NT2/D1 (cell line): ENCODE results near the gene TSPAN9.

Experiments
- SUZ12 ChIP-seq: IDR thresholded peaks from 2 replicates; pipeline ENCODE4 v1.6.1; 2011; ENCODE audit not compliant: insufficient read length, insufficient read depth; ENCODE audit errors: extremely low read depth
- YY1 ChIP-seq: IDR thresholded peaks from 2 replicates; pipeline ENCODE4 v1.6.1; 2011; ENCODE audit not compliant: insufficient read length, insufficient read depth
- ZNF274 ChIP-seq: IDR thresholded peaks from 2 replicates; pipeline ENCODE4 v1.6.1; 2011; ENCODE audit warnings: mild to moderate bottlenecking, low read depth, low read length

- TF ChIP-seq ZNF274 (no peak), SUZ12 (no peak), YY1 (no peak)
These were observed 101.6 kb downstream of the TSPAN9 start for GRCh38 chr12:3178671-3179313.
